ENCODE measurements around the gene ETNK2. TPM values are rescaled to one million over a fixed set of nuclear protein-coding genes. Genes with fewer than 3 reads are reported as not detected.
A peak's percentile ranks its signal among the peaks of the same experiment; 100 is the strongest.

The ETNK2 gene
- total RNA-seq, 1 donor from 2014 or later: 4.5 TPM

GRCh38 chr1:204130981-204131892, 20.6 kb downstream of the ETNK2 start:
- peaks cover 29% of the 10 kb centered on the region for H3K4me1 ChIP-seq
- DNase-seq (no peak), ATAC-seq (no peak)
- no peak overlapping the region for H3K27ac ChIP-seq
- no peak overlapping the region for H3K4me3 ChIP-seq
- no peaks in the 10 kb centered on the region for H3K27me3 ChIP-seq (ENCODE audit: low read depth)
- no peak for TF ChIP-seq CTCF (IDR thresholded peaks at IDR 0.05)
- peaks cover 3% of the 10 kb centered on the region for H3K36me3 ChIP-seq
- no peaks in the 10 kb centered on the region for H3K9me3 ChIP-seq
- intact Hi-C loops (cut with DNase I): no loop called here

DNA sequence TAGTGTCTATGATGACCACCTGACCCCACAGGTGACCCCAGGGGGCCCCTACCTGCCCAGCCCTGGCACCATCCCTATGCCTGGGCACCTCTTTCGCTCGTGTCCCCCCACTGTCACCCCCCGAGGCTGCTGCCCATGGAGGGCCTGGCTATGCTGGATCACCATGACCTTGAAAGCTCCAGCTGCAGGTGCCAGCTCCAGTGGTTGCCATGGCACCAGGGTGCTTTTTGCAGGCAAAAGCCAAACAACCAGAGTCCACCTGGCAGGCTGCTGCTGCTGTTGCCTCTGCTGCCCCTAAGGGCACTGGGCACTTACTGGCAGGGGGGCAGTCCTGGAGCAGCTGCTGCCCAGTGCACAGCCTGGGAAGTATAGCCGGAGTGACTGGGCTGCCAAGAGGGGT, 21.7 kb downstream of the ETNK2 start:
- Histone ChIP-seq H3K36me3 (peaks cover 14% of the 10 kb centered on the region), H3K27ac (no peak overlapping the region), H3K9me3 (no peaks in the 10 kb centered on the region), H3K4me1 (peaks cover 34% of the 10 kb centered on the region), H3K27me3 (ENCODE audit: low read depth) (no peaks in the 10 kb centered on the region), H3K4me3 (no peak overlapping the region)
- DNase-seq (no peak), ATAC-seq (no peak)
- no peak for TF ChIP-seq CTCF (IDR thresholded peaks at IDR 0.05)
- intact Hi-C loops (cut with DNase I): no loop called here

- intact Hi-C loops (cut with DNase I): loop anchor here (5.0 kb wide), 1 partner anchor 257 kb away; no protein-coding TSS in a partner anchor
- peaks cover 34% of the 10 kb centered on the region for H3K4me1 ChIP-seq
- H3K27ac ChIP-seq: peak overlapping the region; percentile 27
Measured at GRCh38 chr1:204128964-204129896, 22.6 kb downstream of the ETNK2 start.

DNA sequence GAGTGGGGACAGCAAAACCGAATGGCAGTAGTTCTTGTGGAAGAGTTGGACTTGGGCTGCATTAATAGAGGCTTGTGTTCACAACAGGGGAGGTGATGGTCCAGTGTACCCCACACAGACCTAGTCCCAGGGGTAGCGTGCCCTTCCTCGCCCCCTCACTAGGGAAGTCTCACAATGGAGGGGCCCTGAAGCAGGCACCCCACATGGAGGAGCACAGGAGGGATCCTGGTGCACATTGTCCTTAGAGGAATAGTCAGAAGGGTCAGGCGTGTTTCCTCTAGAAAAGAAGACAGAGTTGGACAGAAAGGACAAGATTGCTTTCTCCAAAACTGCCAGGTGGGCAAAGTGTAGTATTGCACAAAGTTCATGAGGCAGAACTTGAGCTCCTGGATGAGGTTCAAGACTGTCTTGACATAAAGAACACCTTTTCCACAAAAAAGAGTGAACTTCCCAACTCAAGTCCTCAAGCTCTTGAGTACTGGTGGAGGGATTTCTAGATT, 23.3 kb downstream of the ETNK2 start:
- Histone ChIP-seq H3K9me3 (no peaks in the 10 kb centered on the region), H3K4me3 (no peak overlapping the region), H3K4me1 (peaks cover 34% of the 10 kb centered on the region), H3K36me3 (peaks cover 30% of the 10 kb centered on the region), H3K27me3 (ENCODE audit: low read depth) (no peaks in the 10 kb centered on the region), H3K27ac (no peak overlapping the region)
- no peak for ATAC-seq
- no peak for TF ChIP-seq CTCF (IDR thresholded peaks at IDR 0.05)
- no peak for DNase-seq
- intact Hi-C loops (cut with DNase I): loop anchor here (5.0 kb wide), 1 partner anchor 256 kb away; no protein-coding TSS in a partner anchor

More at GRCh38 chr1:204128964-204129896, 22.6 kb downstream of the ETNK2 start:
- Histone ChIP-seq H3K4me3 (peak overlapping the region; percentile 37), H3K9me3 (no peaks in the 10 kb centered on the region), H3K36me3 (peaks cover 23% of the 10 kb centered on the region), H3K27me3 (ENCODE audit: low read depth) (no peaks in the 10 kb centered on the region)
- TF ChIP-seq CTCF (IDR thresholded peaks at IDR 0.05): peak; percentile 92
- DNase-seq (peak; percentile 85), ATAC-seq (peak; percentile 93 to 94)

DNA sequence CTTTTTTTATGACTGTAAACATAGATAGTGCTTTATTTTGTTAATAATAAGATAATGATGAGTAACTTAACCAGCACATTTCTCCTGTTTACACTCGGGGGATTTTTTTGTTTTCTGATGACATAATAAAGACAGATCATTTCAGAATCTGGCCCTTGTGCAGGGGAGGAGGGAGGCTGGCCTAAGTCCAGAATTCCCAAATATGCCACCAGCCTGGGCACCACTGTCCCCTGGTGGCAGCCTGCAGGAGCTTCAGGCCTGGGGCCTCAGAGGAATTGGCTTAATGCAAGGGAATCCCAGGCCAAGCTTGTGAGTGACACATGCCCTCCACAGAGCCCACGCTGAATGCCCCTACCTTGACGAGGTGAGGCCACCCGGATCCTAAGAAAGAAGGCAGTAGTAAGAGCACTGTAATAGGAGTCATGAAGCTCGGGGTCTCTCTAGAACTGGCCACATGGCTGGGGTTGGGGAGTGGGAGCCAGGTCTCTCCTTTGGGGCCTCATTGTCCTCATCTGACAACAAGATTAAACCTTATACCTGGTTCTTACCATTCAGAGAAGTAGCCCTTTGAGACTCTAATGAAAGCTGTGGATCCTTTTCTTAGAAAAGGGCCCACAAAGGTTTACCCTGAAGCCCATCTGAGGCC, 24.1 kb downstream of the ETNK2 start:
- H3K4me1 ChIP-seq: peaks cover 34% of the 10 kb centered on the region
- intact Hi-C loops (cut with DNase I): loop anchor here (5.0 kb wide), 1 partner anchor 255 kb away; no protein-coding TSS in a partner anchor

More for the DNA sequence above, 24.1 kb downstream of the ETNK2 start:
- Histone ChIP-seq H3K4me3 (no peak overlapping the region), H3K36me3 (peaks cover 38% of the 10 kb centered on the region), H3K27ac (peak overlapping the region; percentile 39), H3K9me3 (no peaks in the 10 kb centered on the region), H3K27me3 (ENCODE audit: low read depth) (no peaks in the 10 kb centered on the region)
- peak; percentile 94 for TF ChIP-seq CTCF (IDR thresholded peaks at IDR 0.05)
- peak; percentile 64 for DNase-seq
- ATAC-seq: peak; percentile 66 to 67

Data from lower lobe of right lung (tissue), 2 donors.